D721Med (cell line): Measurements from ENCODE around the gene SPOCD1.
A peak's percentile ranks its signal among the peaks of the same experiment; 100 is the strongest.

ENCODE experiments used
- DNase-seq: peaks from one replicate; pipeline ENCODE4 v3.0.0; 2011; ENCODE audit warnings: low spot score; ENCODE audit not compliant: insufficient read length
- FAIRE-seq: peaks from 2 replicates; lab custom pipeline; 2011; peaks lifted over from hg19 to GRCh38; lab: Jason Lieb, UNC
- TF ChIP-seq, protein P1 (sequence below): IDR thresholded peaks from 2 replicates; pipeline ENCODE4 v1.5.1; 2012; ENCODE audit warnings: mild to moderate bottlenecking, control low read depth; ENCODE audit not compliant: insufficient read depth; ENCODE audit errors: missing control alignments

Gene SPOCD1

DNA sequence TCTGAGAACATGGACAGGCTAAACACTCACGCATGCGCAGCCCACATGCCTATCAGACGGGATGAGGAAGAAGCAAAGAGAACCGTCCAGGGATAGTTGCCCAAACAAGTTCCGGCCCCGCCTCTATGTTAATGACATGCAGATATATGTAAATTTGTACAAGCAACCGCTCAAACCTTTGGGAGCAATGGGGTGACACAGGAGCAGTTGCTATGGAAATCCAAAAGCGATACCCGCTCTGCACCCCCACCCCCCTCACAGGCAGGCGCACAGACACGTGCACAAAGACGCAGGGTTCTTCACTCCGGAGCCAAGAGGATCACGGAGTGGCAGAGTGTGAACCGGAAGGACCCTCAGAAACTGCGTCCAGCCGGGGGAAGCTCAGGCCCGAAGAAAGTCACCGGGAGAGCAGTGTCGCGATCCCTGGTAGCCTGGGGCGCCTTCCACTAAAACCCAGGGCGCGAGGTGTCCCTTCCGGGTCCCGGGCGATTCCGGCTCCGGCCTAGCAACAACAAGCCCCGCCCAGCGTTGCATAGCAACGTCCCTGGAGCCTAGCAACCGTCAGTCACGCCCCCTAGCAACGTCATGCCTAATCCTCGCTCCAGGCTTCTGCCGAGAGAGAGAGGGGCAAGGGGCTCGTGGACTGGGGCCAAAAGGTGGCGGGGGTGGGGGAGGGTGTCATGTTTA is 27.5 kb downstream of the SPOCD1 start:
- FAIRE-seq: no peak

DNA sequence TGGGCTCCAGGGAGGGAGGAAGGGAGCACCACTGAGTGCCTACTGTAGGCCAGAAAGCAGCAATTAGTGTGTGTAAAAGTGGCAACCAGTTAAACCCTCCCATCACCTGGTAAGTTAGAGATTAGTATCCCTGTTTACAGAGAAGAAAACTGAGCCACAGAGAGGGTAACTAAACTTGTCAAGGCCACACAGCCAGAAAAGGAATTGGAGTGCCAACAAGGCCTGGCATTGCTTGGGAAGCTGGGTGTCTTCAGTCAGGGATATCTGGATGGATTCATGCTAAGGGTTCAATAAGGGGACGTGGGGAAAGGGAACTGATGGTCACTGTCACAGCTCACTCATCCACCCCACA is 28.1 kb downstream of the SPOCD1 start:
- FAIRE-seq: no peak

More for the DNA sequence above, 27.5 kb downstream of the SPOCD1 start:
- DNase-seq: peak; percentile 83
- TF ChIP-seq, protein P1, sequence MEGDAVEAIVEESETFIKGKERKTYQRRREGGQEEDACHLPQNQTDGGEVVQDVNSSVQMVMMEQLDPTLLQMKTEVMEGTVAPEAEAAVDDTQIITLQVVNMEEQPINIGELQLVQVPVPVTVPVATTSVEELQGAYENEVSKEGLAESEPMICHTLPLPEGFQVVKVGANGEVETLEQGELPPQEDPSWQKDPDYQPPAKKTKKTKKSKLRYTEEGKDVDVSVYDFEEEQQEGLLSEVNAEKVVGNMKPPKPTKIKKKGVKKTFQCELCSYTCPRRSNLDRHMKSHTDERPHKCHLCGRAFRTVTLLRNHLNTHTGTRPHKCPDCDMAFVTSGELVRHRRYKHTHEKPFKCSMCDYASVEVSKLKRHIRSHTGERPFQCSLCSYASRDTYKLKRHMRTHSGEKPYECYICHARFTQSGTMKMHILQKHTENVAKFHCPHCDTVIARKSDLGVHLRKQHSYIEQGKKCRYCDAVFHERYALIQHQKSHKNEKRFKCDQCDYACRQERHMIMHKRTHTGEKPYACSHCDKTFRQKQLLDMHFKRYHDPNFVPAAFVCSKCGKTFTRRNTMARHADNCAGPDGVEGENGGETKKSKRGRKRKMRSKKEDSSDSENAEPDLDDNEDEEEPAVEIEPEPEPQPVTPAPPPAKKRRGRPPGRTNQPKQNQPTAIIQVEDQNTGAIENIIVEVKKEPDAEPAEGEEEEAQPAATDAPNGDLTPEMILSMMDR: no peak

DNA sequence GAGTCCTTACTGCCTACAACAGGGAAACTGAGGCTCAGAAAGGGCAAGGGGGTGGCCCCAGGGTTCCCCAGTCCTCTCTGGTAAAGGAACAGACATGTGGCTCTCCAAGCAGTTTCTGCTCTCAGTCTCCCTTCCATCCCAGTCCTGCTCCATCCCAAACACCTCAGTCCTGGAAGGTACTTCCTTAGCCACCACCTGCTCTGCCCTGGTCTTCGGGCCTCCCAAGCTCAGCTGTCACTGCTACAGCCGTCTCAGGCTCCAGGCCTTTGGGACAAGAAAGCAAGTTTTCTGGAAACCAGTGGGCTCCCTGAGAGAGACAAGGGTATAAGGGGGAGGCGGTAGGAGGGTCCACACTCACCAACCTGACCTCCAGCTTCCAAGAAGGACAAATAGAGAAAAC is 28.6 kb downstream of the SPOCD1 start:
- FAIRE-seq (no peak), DNase-seq (no peak)
- TF ChIP-seq, protein P1: no peak

More for the DNA sequence above, 28.1 kb downstream of the SPOCD1 start:
- TF ChIP-seq, protein P1: no peak
- no peak for DNase-seq

DNA sequence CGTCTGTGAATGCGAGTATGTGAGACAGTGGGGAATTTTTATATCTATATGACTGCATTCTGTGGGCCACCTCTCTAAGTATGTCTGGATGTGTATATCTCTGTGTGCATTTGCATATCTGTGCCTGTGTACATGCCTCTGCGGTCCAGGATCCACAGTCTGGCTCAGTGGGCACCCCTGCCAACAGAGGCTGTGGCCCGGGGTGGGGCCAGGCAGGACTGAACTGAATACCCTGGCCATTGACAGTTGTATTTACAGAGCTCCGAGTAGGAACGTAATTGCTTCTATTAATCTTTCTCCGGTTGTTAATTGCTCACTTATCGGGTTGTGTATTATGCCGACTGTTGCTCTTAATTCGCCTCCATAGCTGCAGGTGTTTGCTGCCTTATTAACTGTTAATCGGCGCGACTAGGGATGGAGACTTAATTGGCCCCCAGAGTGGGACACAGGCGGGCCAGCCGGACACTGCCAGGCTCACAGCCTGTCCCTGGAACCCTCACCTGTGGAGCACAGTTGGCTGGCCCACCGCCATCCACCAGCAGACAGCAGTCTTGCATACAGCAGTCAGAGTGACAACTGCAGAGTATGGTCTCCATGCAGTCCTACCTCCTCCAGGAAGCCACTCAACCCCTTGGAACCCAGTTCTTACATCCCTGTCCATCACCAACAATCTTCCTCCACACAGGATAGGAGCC is 29.3 kb downstream of the SPOCD1 start:
- TF ChIP-seq, protein P1: no peak
- no peak for FAIRE-seq
- no peak for DNase-seq

DNA sequence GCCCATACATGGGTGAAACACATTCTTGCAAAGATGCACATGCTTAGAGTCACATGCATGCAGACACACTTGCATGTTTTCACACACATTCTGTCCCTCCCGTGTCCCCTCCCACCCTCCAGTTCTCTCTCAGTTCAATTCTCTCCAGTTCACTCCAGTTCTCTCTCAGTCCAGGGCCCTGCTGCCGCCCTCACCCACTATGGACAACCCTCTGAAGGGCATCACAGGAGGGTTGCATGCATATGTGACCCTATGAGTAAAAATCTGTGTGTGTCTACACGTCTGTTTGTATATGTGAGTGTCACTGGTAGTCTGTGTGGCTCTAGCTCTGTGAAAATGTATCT is 29.9 kb downstream of the SPOCD1 start:
- DNase-seq (no peak), FAIRE-seq (no peak)
- TF ChIP-seq, protein P1: no peak

DNA sequence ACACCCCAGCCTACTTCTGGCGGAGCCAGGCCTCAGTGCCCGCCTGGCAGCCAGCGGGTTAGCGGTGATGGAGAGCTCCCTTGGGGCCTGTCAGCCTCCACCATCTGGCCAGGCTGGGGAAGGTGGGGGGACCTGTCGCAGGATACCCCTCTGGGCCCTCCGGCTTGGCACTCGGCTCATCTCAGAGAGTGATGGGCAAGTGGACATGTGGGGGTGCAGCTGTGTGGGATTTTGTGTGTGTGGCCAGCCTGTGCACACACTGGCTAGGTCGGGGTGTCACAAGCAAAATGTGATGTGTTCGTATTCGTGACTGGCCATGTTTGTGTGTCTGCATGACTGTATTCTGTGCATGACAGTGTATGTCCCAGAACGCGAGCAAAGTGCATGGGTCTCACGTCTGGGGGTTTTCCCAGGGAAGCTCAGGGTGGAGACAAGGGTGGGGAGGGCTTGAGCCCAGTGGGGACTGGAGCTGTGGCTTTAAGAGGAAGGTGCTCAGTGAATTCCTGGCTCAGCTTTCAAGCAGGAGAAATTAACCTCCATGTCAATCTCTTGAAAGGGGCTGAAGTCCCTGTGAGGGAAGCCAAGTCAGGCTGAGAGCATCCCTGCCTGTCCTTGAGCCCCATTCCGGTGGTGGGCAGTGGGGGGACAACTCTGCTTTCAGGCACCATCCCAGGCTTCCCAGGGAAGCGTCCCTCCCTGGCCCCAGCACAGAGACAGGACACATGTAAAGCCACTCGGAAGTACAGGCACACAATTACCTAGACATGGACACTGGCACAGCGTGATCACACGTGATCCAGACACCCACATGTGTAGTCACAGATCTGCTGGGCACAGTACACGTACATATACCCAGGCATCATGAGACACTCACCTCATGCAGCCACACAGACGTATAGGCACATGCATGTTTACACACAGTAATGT is 30.5 kb downstream of the SPOCD1 start:
- TF ChIP-seq, protein P1: no peak
- FAIRE-seq: no peak

More for the DNA sequence above, 30.5 kb downstream of the SPOCD1 start:
- no peak for DNase-seq
